Measurements from ENCODE around the gene DYNC2I2.
"Not testable (repeated sequence)": the region's sequence is repeated elsewhere in the genome, so short reads cannot be mapped to it uniquely, and the experiment has no call there.

The DYNC2I2 gene

DNA sequence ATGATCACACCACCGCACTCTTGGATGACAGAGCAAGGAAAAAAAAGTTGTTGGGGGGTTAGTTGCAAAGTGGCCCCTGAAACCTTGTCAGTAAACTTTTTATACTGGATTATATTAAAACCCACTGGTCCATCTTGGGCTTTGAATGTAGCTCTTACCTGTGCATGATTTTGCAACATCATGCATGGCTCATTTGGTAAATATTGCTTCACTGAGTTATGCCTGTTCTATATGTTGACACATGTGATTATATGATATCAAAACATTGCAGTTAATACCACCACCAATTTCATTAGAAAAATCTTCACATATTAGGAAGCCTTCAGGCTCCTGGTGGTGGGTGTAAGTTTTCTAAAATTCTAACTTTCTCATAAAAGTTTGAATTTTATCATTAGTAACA lies 41.9 kb downstream of the DYNC2I2 start:
- DNase-seq (ENCODE audit: low spot score) = no peak

DNA sequence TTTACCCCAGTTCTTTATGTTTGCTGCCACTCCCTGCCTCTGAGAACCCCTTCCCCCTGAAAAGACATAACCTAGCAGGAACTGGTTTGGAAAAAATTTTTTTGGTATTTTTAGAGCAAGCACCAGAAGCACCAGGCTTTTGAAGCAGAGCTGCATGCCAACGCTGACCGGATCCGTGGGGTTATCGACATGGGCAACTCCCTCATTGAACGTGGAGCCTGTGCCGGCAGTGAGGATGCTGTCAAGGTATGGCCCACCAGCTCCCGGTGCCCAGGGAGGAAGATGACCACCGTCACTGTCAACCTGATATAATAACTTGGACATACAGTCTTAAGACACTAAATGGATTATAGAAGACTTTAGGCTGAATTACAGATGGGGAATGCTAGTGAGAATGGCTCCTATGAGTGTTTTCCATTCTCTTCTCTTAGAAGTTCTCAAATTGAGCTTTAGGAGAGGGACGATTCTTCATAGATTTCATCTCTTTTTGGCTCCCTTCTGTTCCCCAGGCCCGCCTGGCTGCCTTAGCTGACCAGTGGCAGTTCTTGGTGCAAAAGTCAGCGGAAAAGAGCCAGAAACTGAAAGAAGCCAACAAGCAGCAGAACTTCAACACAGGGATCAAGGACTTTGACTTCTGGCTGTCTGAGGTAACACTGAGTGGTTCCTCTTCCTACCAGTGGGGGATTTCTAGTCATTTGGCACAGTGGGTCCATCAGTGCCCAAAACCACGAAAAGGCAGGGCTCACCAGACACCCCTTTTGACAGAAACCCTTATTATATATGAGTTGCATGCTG lies 44.9 kb downstream of the DYNC2I2 start:
- no peak for DNase-seq (ENCODE audit: low spot score)

DNA sequence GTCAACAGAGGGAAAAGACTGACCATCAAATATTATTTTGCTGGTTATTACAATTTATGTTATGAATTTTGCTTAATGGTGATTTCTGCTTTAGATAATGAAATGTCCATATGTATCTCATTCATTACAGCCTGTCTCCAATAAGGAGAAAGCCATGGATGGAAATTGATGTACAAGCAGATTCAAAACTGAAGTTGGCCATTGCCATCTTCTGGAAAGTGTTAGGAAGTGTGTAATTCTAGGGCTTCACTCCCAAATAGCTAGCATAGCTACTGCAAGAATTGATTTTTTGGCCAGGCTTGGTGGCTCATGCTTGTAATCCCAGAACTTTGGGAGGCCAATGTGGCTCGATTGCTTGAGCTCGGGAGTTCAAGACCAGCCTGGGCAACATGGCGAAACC lies 45.8 kb downstream of the DYNC2I2 start:
- DNase-seq (ENCODE audit: low spot score) = no peak

DNA sequence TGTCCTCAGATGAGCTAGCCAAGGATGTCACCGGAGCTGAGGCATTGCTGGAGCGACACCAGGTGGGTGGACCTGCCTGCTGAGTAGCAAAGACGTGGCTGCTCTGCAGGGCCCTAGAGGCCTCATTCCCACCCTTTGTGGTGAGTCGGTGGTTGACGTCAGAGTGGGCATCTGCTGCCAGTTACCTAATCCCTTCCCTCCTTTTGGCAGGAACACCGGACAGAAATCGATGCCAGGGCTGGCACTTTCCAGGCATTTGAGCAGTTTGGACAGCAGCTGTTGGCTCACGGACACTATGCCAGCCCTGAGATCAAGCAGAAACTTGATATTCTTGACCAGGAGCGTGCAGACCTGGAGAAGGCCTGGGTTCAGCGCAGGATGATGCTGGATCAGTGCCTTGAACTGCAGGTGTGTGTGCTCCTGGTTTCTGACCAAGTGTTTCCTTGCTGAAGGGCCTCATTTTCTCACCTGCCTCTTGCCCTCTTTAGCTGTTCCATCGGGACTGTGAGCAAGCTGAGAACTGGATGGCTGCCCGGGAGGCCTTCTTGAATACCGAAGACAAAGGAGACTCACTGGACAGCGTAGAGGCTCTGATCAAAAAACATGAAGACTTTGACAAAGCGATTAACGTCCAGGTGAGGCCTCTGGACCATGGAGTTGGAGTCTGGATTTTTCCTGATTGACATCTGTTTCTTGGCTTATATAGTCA lies 48.9 kb downstream of the DYNC2I2 start:
- no peak for DNase-seq (ENCODE audit: low spot score)

DNA sequence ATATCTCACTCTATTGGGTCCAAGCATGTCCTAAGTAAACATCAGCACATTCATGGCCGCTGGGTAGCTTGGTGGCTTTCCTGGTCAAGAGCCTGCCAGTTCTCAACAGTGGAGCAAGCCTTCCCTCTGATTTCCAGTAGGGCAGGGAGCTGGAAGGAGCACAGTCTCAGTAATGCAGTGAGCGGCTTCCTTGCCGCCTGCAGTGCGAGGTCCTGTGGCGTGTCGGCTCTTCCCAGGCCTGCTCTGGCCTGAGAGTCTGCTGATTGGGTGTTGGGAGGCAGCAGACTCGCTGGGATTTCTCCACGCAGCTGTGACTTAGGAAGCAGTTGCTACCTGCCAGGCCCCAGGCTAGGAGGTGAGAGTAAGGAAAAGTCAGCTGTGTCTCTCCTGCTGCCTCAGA lies 53.0 kb downstream of the DYNC2I2 start:
- DNase-seq (ENCODE audit: low spot score) = no peak

DNA sequence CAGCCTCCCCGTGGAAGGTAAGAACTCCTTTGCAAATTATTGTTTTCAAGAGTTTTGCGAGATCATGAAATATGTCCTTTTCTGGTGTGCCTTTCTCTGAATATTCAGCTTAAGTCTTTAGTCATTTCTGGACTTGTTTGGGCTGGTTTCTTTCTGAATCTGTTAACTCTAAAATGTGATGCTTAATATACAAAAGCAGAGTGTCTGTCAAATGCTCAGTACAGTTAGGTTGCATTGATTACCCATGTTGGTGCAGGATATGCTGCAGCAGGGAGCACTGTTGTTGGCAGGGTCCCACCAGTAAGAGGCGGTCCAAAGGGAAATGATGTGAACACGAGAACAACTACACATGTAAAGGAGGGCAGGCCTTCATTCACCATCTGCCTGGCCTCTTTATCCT lies 56.5 kb downstream of the DYNC2I2 start:
- peak; percentile 32 for DNase-seq (ENCODE audit: low spot score)

DNA sequence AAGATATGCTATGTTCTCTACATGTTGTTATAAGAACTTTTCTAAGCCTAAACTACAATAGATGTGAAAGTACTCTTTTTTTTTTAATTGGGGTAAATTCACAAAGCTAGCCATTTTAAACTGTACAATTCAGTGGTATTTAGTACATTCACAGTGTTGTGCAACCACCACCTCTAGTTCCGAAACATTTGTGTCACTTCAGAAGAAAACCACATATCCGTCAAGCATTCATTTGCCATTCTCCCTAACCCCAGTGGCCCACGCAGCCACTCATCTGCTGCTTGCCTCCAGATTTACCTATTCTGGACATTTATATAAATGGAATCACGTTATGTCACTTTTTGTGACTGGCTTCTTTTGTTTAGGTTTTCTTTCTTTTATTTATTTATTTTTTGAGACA lies 61.2 kb downstream of the DYNC2I2 start:
- no peak for DNase-seq (ENCODE audit: low spot score)

DNA sequence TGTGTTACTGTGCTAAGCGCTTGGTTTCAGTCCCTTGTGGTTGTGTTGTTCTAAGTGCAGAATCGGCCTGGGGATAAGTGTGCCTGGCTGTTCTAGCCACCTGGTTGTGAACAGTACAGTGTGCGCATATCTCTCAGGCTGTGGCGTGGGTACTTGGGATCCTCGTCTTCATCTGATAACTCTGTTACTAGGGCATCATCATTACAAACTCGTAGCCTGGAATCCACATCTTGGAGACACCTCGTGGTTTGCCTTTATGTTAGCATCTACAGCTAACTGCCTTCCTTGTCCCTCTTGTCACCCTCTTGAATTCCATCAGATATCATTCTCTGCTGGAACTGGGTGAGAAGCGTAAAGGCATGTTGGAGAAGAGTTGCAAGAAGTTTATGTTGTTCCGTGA lies 62.8 kb downstream of the DYNC2I2 start:
- no peak for DNase-seq (ENCODE audit: low spot score)

DNA sequence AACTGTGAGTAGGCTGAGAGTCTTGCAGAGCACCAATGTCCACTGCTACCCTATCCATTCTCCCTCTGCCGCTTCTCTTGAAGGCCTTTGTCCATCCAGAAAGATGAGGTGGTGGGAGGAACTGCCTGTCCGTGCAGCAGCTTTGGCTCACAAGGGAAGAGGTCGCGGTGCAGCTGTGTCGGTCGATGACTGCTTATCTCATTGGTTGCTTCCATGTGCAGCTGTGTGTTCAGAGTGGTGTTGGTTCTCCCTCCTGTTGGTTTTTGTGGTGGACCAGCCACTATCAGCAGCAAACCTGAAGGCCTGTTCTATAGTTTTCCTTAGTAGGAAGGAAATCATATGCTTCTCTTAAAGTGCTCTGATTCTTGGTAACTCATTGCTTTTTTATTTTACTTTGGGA lies 63.6 kb downstream of the DYNC2I2 start:
- DNase-seq (ENCODE audit: low spot score) = no peak

DNA sequence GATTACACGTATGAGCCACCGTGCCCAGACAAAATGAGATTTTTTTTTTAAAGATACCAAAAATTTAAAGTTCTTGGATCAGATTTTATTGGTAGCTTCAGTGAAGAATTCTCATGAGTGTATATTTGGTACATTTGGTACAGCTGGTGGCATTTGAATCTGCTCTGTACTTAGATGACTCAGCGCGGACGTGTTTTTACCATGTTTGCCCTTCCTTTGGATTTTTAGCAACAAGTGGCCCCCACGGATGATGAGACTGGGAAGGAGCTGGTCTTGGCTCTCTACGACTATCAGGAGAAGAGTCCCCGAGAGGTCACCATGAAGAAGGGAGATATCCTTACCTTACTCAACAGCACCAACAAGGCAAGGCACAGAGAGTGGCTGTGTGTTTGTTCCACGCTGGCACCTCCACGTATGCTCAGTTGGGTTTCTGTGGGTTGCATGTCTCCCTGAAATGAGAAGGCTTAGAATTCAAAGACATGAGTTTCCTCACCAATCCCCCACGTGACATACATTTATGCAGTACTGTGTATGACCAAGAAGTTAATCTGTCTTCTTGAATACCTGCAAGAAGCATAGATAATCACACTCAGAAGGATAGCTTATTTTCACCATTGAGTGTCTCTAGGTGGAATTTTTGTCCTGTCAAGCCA lies 67.9 kb downstream of the DYNC2I2 start:
- DNase-seq (ENCODE audit: low spot score) = no peak

DNA sequence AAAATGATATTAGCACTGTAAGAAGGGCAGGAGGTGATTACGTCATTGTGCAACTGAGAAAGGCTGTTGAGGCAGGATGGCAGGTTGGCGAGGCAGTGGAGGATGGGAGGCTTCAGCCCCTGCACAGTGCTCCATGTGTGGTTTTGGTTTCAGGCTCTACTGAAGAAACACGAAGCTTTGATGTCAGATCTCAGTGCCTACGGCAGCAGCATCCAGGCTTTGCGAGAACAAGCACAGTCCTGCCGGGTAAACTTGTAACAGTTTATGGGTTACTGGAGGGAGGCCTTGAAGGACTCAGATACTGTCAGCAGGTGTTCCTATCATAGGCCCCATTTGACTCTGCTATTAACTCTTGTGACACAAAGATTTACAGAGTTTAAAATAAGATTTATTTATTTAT lies 69.2 kb downstream of the DYNC2I2 start:
- DNase-seq (ENCODE audit: low spot score) = peak; percentile 79

DNA sequence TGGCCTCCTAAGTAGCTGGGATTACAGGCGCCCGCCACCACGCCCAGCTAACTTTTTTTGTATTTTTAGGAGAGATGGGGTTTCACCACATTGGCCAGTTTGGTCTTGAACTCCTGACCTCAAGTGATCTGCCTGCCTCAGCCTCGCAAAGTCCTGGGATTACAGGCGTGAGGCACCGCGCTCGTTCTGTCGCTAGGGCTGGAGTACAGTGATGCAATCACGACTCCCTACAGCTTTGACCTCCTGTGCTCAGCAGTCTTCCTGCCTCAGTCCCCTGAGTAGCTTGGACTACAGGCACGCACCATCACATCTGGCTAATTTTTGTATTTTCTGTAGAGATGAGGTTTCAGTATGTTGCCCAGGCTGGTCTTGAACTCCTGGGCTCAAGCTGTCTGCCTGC lies 69.7 kb downstream of the DYNC2I2 start:
- not testable (repeated sequence) for DNase-seq (ENCODE audit: low spot score)

DNA sequence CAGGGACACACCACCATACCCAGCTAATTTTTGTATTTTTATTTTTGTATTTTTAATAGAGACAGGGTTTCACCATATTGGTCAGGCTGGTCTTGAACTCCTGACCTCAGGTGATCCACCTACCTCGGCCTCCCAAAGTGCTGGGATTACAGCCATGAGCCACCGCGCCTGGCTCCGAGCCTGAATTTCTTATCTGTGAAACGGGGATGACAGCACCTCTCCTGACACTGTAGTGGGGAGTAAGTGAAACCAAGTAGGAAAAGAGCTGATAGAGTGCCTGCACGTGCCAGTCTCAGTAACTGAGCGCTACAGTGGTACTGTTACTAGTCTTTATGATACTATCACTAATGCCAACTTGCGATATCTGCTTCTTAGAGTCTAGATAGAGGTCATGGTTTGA lies 71.5 kb downstream of the DYNC2I2 start:
- not testable (repeated sequence) for DNase-seq (ENCODE audit: low spot score)

Data from activated CD4-positive, alpha-beta T cell treated with anti-CD3 and anti-CD28 coated beads, Interleukin-2, Interleukin-4, amounts not matched to agents 100 ng/mL and 50 ng/mL, durations not matched to agents 16 hours and 8 hours (primary cell).